B cell (primary cell): ENCODE measurements around the gene UBTD1. TPM values are rescaled to one million over a fixed set of nuclear protein-coding genes. Genes with fewer than 3 reads are reported as not detected.

Experiments used
- ATAC-seq: fragments of 200-7000 bp; cut with Tn5 transposase; one replicate; pipeline ENCODE4 v1.10.0; 2021; ENCODE audit warnings: low read depth, mild to moderate bottlenecking, moderate number of reproducible peaks, moderate library complexity
- CTCF ChIA-PET: fragments of 350-600 bp; sonication (Branson Sonifier 250); formaldehyde crosslinking; loops from one replicate; lab custom pipeline; 2021; ENCODE audit warnings: antibody characterized with exemption, inconsistent platforms; lab: Charles Lee
- POLR2A ChIA-PET: fragments of 350-600 bp; sonication (Branson Sonifier 250); formaldehyde crosslinking; loops from one replicate; lab custom pipeline; 2021; ENCODE audit warnings: antibody characterized with exemption; lab: Charles Lee
- DNase-seq: peaks from one replicate; pipeline ENCODE4 v3.0.0; 2013
- H2AFZ ChIP-seq: 2 replicates; pipeline ENCODE4 v1.6.1; 2012; ENCODE audit warnings: mild to moderate bottlenecking, low read depth, low read length; ENCODE audit not compliant: insufficient read depth, poor library complexity, severe bottlenecking
- H3K27ac ChIP-seq, 2 donors: 1 replicate in 1 of 2; 2 replicates in 1 of 2; pipeline ENCODE4 v1.5.1; 2012 to 2013; ENCODE audit warnings: low read length in 2 of 2, mild to moderate bottlenecking in 2 of 2, moderate library complexity in 1 of 2
- H3K27me3 ChIP-seq, 4 experiments: fragments of 200-600 bp in 1 of 4; sonication (generic) in 1 of 4; replicated peaks in 1 of 4; 1 replicate in 2 of 4; 2 replicates in 2 of 4; pipeline versions ENCODE4 v1.6.1 to v1.7.0; 2013 to 2016; ENCODE audit warnings: low read length in 3 of 4, mild to moderate bottlenecking in 2 of 4, mixed read lengths in 1 of 4, moderate library complexity in 1 of 4; ENCODE audit not compliant: insufficient read depth in 4 of 4, control insufficient read depth in 3 of 4; ENCODE audit errors: control extremely low read depth in 1 of 4
- H3K36me3 ChIP-seq, 2 experiments: replicated peaks in 1 of 2; 1 replicate in 1 of 2; 2 replicates in 1 of 2; pipeline versions ENCODE4 v1.6.1 to v1.7.1; 2013; ENCODE audit warnings: low read length in 1 of 2; ENCODE audit not compliant: insufficient read depth in 2 of 2, control insufficient read depth in 1 of 2; ENCODE audit errors: control extremely low read depth in 1 of 2, extremely low read depth in 1 of 2
- H3K4me1 ChIP-seq, 2 donors: fragments of 200-600 bp in 1 of 2; sonication (generic) in 1 of 2; 1 replicate in 1 of 2; 2 replicates in 1 of 2; pipeline versions ENCODE4 v1.5.1 to v1.6.1; 2013 to 2017; ENCODE audit warnings: low read length in 2 of 2; ENCODE audit not compliant: control insufficient read depth in 2 of 2, insufficient read depth in 2 of 2
- H3K4me2 ChIP-seq: replicated peaks from 2 replicates; pipeline ENCODE3; 2012; ENCODE audit warnings: mild to moderate bottlenecking, low read depth, low read length; ENCODE audit not compliant: poor library complexity, severe bottlenecking
- H3K4me3 ChIP-seq, 5 experiments: fragments of 200-600 bp in 1 of 5; sonication (generic) in 1 of 5; 1 replicate in 3 of 5; 2 replicates in 2 of 5; pipeline versions ENCODE4 v1.5.1 to v1.7.0; 2011 to 2016; ENCODE audit warnings: low read length in 4 of 5, mild to moderate bottlenecking in 4 of 5, low read depth in 2 of 5, control low read depth in 1 of 5, moderate library complexity in 1 of 5; ENCODE audit not compliant: insufficient read depth in 1 of 5; ENCODE audit errors: control extremely low read depth in 1 of 5, extremely low read depth in 1 of 5
- H3K79me2 ChIP-seq: fragments of 200-600 bp; sonication (generic); one replicate; pipeline ENCODE4 v1.6.0; 2016; ENCODE audit warnings: low read length; ENCODE audit not compliant: control insufficient read depth, insufficient read depth
- H3K9ac ChIP-seq: fragments of 200-600 bp; sonication (generic); 2 replicates; pipeline ENCODE4 v1.6.1; 2017; ENCODE audit warnings: mild to moderate bottlenecking, low read length, moderate library complexity
- H3K9me3 ChIP-seq, 3 donors: one replicate each; pipeline versions ENCODE4 v1.6.1 to v1.7.1; 2013; ENCODE audit warnings: low read length in 2 of 3; ENCODE audit not compliant: control insufficient read depth in 2 of 3, insufficient read depth in 1 of 3; ENCODE audit errors: control extremely low read depth in 1 of 3
- H4K20me1 ChIP-seq: 2 replicates; pipeline ENCODE4 v1.6.0; 2012; ENCODE audit warnings: mild to moderate bottlenecking, low read length; ENCODE audit not compliant: insufficient read depth, control insufficient read depth, poor library complexity, severe bottlenecking
- H3K27ac Mint-ChIP-seq: one replicate; pipeline ENCODE4 v1.8.0; 2021; ENCODE audit warnings: mixed read lengths
- H3K27me3 Mint-ChIP-seq: one replicate; pipeline ENCODE4 v1.8.0; 2021; ENCODE audit warnings: mixed read lengths
- H3K4me1 Mint-ChIP-seq: one replicate; pipeline ENCODE4 v1.8.0; 2021; ENCODE audit warnings: mixed read lengths
- H3K4me3 Mint-ChIP-seq: one replicate; pipeline ENCODE4 v1.8.0; 2021; ENCODE audit warnings: mixed read lengths
- H3K9me3 Mint-ChIP-seq: one replicate; pipeline ENCODE4 v1.8.0; 2022; ENCODE audit warnings: mixed read lengths; ENCODE audit not compliant: insufficient read depth
- CTCF ChIP-seq: fragments of 200-600 bp; IDR thresholded peaks from one replicate; pipeline ENCODE4 v1.8.0; 2022; ENCODE audit warnings: antibody characterized with exemption, mild to moderate bottlenecking
- EZH2 ChIP-seq: IDR thresholded peaks from 2 replicates; pipeline ENCODE4 v1.6.1; 2012; ENCODE audit warnings: borderline replicate concordance, low read depth, mild to moderate bottlenecking, moderate library complexity, low read length; ENCODE audit not compliant: insufficient read depth, poor library complexity, severe bottlenecking
- WGBS: methylation state at CpG from one replicate; pipeline ENCODE4 v1.1.5; 2013; ENCODE audit warnings: missing lambda C conversion rate; ENCODE audit not compliant: insufficient coverage; 5-methylcytosine and 5-hydroxymethylcytosine counted together
- intact Hi-C: fragments of 100-400 bp; cut with micrococcal nuclease; formaldehyde crosslinking; loops from one replicate; pipeline ENCODE4 v1.10.0; 2022
- polyA plus RNA-seq: library from polyadenylated mRNA; depleted of rRNA; stranded (reverse); fragments of >200 nt; gene quantifications from 2 replicates; pipeline ENCODE4 v1.2.3, GENCODE V29; 2012
- total RNA-seq, 2 donors: library from RNA; stranded (reverse); fragments of 120-200 nt in 1 of 2; gene quantifications; 1 replicate in 1 of 2; 2 replicates in 1 of 2; pipeline versions ENCODE4 v1.2.3 to v1.2.4, GENCODE V29; 2013 to 2022

Gene UBTD1
- total and polyA plus RNA-seq, 2 donors (not counting 1 experiment from before 2014, with no cell fraction given), result 1.3 to 1.8 TPM

GRCh38 chr10:97582169-97582568 lies 83.4 kb downstream of the UBTD1 start:
- WGBS, result 100% methylated on average over 4 of the region's 8 CpGs
- no peak for ATAC-seq
- H3K4me2 ChIP-seq, result no peak overlapping the region
- no peaks in the 10 kb centered on the region for H3K4me1 ChIP-seq
- TF ChIP-seq CTCF (no peak), EZH2 (no peak)
- H3K9me3 Mint-ChIP-seq, result no peaks in the 10 kb centered on the region
- no peaks in the 10 kb centered on the region for H3K9me3 ChIP-seq
- intact Hi-C loops, result no loop called here
- H3K4me3 Mint-ChIP-seq, result no peak overlapping the region
- H3K36me3 ChIP-seq, result no peaks in the 10 kb centered on the region
- no peak overlapping the region for H3K9ac ChIP-seq
- no peaks in the 10 kb centered on the region for H4K20me1 ChIP-seq
- H3K4me1 Mint-ChIP-seq, result no peaks in the 10 kb centered on the region
- H3K27ac ChIP-seq, result no peak overlapping the region
- CTCF ChIA-PET, result interaction anchor here (1.7 kb wide), 1 partner anchor 10 kb away, joined by 6 read pairs; the partner anchor contains the start of gene ANKRD2
- POLR2A ChIA-PET, result no interaction called here
- H3K4me3 ChIP-seq, result no peak overlapping the region
- no peak overlapping the region for H2AFZ ChIP-seq
- peaks cover 3% of the 10 kb centered on the region for H3K27me3 Mint-ChIP-seq
- no peaks in the 10 kb centered on the region for H3K27me3 ChIP-seq
- no peak overlapping the region for H3K27ac Mint-ChIP-seq
- DNase-seq, result no peak
- H3K79me2 ChIP-seq, result no peaks in the 10 kb centered on the region

- no peaks in the 10 kb centered on the region for H3K36me3 ChIP-seq
- ChIA-PET CTCF (interaction anchor here (1.0 kb wide), 1 partner anchor 11 kb away, joined by 3 read pairs; the partner anchor contains the start of gene ANKRD2), POLR2A (no interaction called here)
- H3K4me3 Mint-ChIP-seq, result no peak overlapping the region
- H2AFZ ChIP-seq, result no peak overlapping the region
- no peaks in the 10 kb centered on the region for H3K9me3 Mint-ChIP-seq
- ATAC-seq (no peak), DNase-seq (no peak)
- H3K4me2 ChIP-seq, result no peak overlapping the region
- intact Hi-C loops, result no loop called here
- no peaks in the 10 kb centered on the region for H3K9me3 ChIP-seq
- no peaks in the 10 kb centered on the region for H3K27me3 ChIP-seq
- H3K27ac ChIP-seq, result no peak overlapping the region
- peaks cover 3% of the 10 kb centered on the region for H3K27me3 Mint-ChIP-seq
- TF ChIP-seq CTCF (no peak), EZH2 (no peak)
- no peaks in the 10 kb centered on the region for H3K4me1 Mint-ChIP-seq
- no peaks in the 10 kb centered on the region for H3K4me1 ChIP-seq
- H3K9ac ChIP-seq, result no peak overlapping the region
- WGBS, result 95% methylated on average over 13 of the region's 13 CpGs
- H3K4me3 ChIP-seq, result no peak overlapping the region
- H3K79me2 ChIP-seq, result no peaks in the 10 kb centered on the region
- H4K20me1 ChIP-seq, result no peaks in the 10 kb centered on the region
- H3K27ac Mint-ChIP-seq, result no peak overlapping the region
Observed at GRCh38 chr10:97583476-97583875, 84.8 kb downstream of the UBTD1 start.
